HG02884 (cell line): ENCODE data around the gene GALM.
A peak's percentile ranks its signal among the peaks of the same experiment; 100 is the strongest.
"Not testable (repeated sequence)": the region's sequence is repeated elsewhere in the genome, so short reads cannot be mapped to it uniquely, and the experiment has no call there.

Source experiments
- ATAC-seq: cut with Tn5 transposase; IDR thresholded peaks from one replicate; pipeline ENCODE4 v1.9.1; 2021; ENCODE audit warnings: mild to moderate bottlenecking, moderate library complexity; ENCODE audit not compliant: unreplicated experiment

The GALM gene

GRCh38 chr2:38708900-38709566 is 43.1 kb downstream of the GALM start:
- no peak for ATAC-seq

GRCh38 chr2:38709567-38710194 is 43.8 kb downstream of the GALM start:
- ATAC-seq = no peak

- no peak for ATAC-seq
These were observed 45.6 kb downstream of the GALM start for GRCh38 chr2:38711558-38711957.

GRCh38 chr2:38712413-38712812 is 46.5 kb downstream of the GALM start:
- no peak for ATAC-seq

GRCh38 chr2:38712871-38713270 is 47.0 kb downstream of the GALM start:
- no peak for ATAC-seq

GRCh38 chr2:38713338-38713737 is 47.4 kb downstream of the GALM start:
- ATAC-seq = no peak

- not testable (repeated sequence) for ATAC-seq
These were observed 49.0 kb downstream of the GALM start for GRCh38 chr2:38714941-38715340.

GRCh38 chr2:38716185-38716584 is 50.3 kb downstream of the GALM start:
- no peak for ATAC-seq

- ATAC-seq = no peak
These were observed 52.7 kb downstream of the GALM start for GRCh38 chr2:38718601-38719000.

GRCh38 chr2:38719706-38720105 is 53.8 kb downstream of the GALM start:
- ATAC-seq = no peak

GRCh38 chr2:38720613-38721241 is 54.8 kb downstream of the GALM start:
- ATAC-seq = no peak

- peak; percentile 53 for ATAC-seq
These were observed 56.6 kb downstream of the GALM start for GRCh38 chr2:38722271-38723061.

GRCh38 chr2:38723173-38723572 is 57.3 kb downstream of the GALM start:
- peak; percentile 41 for ATAC-seq

GRCh38 chr2:38727661-38728060 is 61.7 kb downstream of the GALM start:
- ATAC-seq = no peak

- no peak for ATAC-seq
These were observed 62.8 kb downstream of the GALM start for GRCh38 chr2:38728694-38729093.

- ATAC-seq = no peak
These were observed 65.2 kb downstream of the GALM start for GRCh38 chr2:38731090-38731489.

- no peak for ATAC-seq
These were observed 65.8 kb downstream of the GALM start for GRCh38 chr2:38731684-38732221.

- no peak for ATAC-seq
These were observed 67.5 kb downstream of the GALM start for GRCh38 chr2:38733300-38733971.

- ATAC-seq = no peak
These were observed 68.6 kb downstream of the GALM start for GRCh38 chr2:38734299-38735058.

- ATAC-seq = no peak
These were observed 70.0 kb downstream of the GALM start for GRCh38 chr2:38735999-38736320.
